Ecto neural progenitor cell (in vitro differentiated cells): ENCODE results near the gene B9D2.

Experiments used
- DNase-seq: peaks from one replicate; pipeline ENCODE4 v3.0.0-alpha.2; 2018; ENCODE audit warnings: low spot score

B9D2 gene

DNA sequence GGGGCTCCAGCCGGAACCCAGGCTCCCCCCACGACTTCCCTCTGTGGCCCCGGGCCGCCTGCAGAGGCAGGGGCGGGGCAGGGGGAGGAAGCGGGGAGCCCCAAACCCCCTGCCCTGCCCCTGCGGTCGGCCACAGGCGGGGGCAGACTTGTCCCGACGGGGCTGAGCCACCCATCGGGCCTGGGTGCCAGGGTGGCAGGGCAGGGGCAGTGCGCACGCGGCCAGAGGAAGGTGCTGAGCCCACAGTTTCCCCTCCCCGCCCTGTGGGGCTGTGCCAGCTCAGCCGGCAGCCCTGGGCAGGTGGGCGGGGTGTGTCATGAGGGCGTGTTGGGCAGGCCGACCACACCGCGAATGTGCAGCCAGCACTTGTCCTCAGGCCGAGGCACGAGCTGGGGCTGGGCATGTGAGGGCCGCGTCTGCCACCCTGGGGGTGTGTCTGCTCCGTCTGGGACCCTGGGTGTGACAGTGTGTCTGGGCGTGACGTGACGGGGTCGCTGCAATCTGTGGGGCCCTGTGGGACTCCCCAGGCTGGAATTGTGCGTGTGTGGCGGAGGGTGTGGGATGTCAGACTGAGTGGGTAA, 36.3 kb downstream of the B9D2 start:
- no peak for DNase-seq

DNA sequence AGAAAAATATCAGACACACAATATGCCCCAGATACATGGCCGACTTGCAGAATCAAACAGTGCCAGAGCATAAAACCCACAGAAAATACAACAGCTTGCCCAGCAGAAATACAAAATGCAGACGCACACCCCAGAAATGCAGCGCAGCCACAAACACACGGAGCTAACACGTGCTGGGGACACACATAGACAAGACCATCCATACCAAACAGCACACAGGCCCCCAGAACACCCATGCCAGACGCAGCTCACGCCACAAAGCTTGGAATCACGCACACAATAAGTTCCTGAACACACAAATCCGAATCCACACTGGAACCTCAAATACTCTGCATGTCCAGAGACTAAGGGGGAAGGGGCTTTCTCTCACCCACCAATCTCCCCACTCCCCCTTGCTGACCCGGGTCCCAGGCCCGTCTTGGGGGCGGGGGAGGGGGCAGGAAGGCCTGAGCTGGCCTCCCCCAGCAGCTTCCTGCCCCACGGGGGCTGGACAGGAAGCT, 36.8 kb downstream of the B9D2 start:
- DNase-seq: no peak

DNA sequence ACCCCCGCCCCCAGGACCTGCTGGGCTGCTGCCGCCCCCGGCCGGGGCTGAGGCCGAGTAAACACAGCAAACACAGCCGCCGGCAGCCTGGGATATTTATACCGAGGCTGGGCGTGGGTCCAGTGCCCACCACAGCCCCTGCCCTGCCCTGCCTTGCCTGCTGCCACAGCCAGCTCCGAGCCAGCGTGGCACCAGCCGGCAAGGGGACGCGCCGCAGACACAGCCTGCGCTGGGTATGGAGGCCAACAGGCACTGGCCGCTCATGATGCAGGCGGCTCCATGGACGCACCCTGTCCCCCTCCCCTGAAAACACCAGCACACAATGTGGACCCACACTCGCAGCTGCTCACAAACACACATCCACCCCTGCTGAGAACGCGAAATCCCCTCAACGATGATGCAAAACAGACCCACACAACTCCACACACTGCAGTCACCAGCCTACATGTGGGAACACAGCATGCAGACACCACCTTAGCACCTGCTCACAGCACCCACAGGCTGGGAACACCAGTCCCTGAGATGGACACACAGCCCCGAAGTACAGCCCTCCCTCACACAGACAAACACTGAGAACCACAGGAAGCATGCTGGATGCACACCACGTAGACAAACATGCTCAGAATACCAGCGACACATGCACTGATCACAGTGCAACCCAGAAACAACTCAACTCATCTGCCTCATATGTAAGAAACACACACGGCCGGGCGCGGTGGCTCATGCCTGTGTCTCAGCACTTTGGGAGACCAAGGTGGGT, 37.8 kb downstream of the B9D2 start:
- no peak for DNase-seq

DNA sequence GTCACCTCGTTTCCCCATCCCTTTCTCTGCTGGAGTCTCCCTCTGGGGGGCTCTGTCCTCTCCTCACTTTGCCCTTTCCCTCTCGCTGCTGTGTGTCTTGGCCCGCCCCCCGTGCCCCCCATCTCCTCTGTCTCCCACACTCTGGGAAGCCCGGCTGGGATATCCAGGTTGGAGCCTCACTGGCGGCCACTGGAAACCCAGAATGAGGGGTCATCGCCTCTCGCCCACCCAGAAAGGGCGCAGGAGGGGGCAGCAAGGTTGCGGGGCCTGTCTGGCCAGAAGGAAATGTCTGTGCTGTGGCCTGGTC, 38.4 kb downstream of the B9D2 start:
- no peak for DNase-seq

DNA sequence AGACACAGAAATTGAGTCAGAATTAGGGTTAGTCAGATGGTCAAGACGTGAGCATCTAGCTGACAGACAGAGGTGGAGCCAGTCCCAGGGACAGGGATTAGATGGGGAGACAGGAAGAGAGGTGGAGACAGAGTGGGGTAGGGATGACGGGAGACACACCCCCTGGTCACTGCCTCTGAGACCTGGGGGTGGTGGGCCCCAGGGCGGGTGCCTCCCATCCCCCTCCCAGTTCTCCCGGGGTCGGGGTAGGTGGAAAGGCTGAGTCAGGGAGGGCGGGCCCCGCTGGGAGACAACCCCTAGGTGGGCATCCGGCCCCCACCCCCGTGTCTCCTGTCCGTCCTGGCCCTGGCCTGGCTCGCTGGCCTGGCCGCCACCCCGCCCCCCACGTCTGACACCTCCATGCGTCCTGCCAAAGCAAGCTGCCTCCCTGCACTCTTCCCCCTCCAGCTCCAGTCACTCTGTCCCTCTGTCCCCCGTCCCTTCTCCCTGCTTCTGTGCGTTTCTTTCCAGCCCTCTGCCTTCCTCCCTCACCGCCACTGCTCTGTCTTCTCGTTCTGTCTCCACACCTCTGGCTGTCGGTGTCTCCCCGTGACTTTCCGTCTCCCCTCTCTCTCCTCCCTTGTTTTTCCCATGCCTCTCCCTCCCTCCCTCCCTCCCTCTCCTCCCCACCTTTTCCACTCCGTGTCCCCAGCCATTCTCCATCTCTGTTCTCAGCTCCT, 38.9 kb downstream of the B9D2 start:
- no peak for DNase-seq

DNA sequence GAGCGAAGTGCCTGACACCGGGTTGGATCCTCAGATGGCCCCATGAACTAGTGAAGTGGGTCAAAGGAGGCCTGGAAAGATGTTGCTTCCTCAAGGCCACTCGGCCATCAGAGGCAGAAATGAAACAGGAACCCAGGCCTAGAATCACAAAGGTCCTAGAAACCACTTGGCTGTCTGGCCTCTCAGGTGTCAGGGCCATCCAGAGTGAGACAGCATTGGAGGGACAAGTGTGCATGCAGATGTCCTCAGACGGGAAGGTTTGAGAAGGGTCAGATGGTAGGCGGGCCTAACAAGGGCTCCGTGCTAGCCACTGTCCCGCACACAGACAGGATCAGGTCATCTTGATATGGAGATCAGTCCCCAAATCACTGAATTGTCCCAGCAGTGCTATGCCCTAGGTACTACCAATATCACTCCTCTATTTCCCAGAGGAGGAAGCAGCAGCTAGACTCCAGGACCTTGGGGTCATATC, 39.7 kb downstream of the B9D2 start:
- no peak for DNase-seq

DNA sequence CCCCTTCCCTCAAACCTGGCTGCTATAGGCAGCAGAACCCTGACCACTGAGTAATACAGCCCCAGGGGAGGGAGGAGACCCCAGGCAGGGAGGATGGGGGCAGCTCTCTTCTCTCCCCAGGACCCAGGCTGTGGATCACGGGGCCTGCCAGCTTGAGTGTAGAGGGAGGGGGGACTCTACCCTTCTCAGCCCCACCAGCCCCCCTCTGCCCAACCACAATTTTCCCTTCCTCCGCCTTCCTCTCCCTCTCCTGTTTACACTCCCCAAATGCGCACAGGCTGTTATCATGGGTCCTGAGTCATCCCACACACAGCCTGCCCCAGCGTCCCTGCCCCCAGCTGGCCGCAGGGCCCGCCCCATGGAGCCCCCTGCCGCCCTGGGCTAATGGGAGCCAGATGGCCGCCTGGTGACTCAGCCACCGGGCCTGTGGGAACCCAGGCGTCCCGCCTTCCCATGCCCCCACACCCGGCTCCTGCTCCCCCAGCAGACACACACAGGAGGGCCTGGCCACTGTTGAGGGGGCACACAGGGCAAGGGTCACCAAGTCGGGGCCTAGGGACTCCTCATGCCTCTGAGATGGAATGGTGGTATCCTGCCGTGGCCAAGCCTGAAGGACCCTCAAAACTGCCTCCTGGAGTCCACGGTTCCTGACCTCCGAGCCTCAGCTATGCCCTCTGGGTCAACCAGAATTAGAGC, 40.4 kb downstream of the B9D2 start:
- DNase-seq: no peak

DNA sequence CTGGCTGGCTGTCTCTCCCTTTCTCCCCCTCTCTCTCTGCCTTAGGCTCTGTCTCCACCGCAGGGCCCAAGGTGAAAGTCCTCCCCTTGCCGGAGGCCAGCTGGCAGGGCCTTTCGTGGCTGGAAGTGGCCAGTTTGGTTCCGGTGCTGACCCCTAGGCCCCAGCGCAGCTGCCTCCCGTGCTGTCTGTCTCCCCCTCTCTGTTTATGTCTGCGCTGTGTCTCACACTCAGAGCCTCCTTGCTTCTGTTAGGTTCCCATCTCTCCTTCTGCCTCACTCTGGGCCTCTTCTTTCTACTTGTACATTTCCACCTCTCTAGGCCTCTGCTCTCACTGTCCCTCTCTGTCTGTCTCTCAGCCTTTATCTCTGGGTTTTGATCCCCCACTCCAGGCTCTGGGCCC, 40.9 kb downstream of the B9D2 start:
- no peak for DNase-seq

DNA sequence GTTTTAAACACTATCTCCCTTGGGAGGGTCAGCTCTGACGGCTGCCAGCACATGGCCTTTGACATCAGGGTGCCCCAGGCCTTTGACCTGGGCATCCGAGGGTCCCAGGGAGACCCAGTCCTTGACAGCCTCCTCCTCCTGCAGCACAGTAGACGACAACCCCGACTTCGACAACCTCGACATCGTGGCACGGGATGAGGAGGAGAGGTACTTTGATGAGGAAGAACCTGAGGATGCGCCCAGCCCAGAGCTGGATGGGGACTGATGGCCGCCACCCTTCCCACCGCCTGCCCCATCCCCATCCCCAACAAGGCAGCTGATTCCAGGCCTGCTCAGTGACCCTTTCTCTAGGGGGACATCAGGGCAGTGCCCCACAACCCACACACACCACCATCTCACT, 41.5 kb downstream of the B9D2 start:
- no peak for DNase-seq

DNA sequence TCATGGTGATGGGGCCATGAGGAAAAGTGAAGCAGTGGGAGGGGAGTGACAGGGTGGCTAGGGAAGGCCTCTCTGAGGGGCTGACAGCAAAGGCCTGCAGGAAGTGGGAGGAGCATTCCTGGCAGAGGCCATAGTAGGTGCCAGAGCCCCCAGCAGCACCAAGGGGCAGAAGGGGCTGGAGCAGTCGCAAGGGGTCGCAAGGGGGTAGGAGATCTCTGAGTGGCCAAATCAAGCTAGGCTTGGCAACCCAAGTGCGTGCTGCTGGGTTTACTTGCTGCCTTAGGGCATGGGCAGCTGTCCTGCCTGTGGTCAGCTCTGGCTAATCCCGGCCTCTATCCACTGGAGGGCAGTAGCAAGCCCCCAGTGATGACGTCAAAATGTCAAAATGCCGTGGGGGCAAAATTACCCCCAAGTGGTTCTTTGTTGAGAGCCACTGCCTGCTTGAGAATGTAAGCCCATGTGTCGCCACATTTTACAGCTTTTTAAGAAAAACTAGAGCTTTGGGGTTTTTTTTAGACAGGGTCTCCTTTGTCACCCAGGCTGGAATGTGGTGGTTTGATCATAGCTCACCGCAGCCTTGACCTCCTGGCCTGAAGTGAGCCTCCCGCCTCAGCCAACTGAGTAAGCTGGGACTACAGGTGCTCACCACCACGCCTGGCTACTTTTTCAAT, 42.2 kb downstream of the B9D2 start:
- peak; percentile 73 for DNase-seq

DNA sequence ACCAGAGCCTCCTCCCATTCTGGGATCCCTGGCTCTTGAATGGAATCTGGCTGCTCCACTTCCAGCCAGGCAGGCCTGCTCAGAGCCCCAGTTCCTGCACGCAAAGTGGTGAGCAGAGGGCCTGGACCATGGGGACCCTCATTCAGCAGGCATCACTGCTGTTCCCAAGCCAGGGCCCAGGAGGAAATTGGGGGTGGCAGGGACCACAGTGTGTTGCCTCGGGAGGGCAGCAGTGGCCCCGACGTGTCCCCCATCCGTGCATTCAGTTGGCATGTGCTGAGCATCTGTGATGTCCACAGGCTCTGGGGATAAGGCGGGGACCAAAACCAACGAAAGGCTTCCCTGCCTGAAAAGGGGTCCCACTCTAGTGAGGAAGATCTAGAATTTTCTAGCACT, 42.7 kb downstream of the B9D2 start:
- no peak for DNase-seq

DNA sequence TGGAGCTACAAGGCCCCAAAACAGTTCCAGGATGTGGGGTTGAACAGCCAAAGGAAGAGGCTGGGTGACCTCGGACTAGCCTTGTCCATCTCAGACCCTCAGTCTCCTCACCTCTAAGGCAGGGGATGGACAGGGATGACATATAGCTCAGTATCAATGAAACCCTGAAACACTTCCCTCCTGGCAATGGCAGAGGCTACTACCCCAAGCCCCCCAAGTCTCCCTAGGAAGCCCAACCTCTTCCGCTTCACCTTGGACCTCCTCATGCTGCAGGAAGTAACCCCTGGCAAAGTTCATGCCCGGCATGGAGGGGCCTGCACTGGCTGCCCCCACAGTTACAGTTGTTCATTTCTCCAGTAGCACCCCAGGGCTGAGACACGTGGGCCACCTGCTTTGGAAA, 43.4 kb downstream of the B9D2 start:
- DNase-seq: no peak

DNA sequence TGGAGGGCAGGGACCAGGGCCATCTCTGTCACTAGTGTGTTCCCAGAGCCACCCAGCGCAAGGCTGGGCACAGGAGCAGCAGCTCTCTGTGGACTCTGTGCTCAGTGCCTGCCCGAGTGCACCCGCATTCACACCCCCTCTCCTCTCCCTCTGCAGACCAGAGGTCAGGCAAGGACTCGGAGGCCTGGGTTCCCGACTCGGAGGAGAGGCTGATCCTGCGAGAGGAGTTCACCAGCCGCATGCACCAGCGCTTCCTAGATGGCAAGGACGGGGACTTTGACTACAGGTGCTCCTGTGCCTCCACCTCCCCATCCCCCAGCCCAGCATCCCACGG, 43.8 kb downstream of the B9D2 start:
- DNase-seq: no peak

DNA sequence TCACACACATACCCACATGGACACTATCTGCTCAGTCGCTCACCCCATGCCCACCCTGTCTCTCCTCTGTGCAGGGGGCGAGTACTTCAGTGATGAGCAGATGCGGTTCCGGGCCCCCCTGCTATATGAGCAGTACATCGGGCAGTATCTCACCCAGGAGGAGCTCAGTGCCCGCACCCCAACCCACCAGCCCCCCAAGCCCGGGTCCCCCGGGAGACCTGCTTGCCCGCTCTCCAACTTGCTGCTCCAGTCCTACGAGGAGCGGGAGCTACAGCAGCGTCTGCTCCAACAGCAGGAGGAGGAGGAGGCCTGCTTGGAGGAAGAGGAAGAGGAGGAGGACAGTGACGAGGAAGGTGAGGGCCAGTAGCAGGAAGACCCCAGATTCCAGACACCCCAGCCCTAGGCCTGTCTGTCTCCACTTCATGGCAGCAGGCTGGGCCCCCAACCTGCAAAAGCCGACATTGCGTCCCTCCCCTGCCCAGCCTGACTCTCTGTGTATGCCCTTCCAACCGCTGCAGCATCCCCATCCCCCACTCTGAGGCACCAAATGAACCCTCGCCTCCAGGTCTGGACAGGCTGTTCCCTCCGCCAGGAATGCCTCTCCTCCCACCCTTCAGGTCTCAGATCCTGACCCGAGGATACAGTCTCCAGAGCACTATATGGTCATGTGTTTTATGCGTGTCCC, 44.3 kb downstream of the B9D2 start:
- DNase-seq: no peak

DNA sequence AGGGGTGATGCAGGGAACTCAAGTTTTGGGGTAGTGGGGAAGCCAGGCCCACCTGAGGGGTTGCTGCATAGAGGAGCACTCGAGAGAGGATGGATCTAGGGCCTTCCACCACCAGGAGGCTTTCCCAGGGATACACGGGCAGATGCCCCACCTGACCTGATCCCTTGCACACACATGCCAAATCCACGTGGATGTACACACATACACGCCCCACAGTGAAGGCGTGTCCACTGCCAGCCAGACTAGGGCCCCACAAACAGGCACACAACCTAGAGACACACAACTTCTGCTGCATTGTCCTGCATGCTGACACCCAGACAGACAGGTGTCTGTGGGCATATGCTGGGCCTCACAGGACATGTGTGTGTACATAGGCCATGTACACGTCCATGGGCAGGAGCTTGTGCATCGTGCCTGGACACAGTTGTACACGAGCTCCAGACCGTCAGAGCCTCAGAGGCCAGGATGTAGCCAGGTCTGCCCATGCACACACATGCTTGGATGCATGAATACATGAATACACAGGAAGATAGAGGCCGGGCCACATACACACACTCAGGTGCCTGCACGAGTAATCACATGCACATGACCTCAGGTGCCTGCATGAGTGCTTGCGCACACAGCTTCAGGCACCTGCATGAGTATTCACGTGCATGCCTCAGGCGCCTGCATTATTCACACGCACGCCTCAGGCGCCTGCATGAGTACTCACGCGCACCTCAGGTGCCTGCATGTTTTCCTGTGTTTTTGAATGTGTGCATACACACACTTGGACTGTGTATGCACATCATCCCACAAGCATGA, 45.1 kb downstream of the B9D2 start:
- no peak for DNase-seq

DNA sequence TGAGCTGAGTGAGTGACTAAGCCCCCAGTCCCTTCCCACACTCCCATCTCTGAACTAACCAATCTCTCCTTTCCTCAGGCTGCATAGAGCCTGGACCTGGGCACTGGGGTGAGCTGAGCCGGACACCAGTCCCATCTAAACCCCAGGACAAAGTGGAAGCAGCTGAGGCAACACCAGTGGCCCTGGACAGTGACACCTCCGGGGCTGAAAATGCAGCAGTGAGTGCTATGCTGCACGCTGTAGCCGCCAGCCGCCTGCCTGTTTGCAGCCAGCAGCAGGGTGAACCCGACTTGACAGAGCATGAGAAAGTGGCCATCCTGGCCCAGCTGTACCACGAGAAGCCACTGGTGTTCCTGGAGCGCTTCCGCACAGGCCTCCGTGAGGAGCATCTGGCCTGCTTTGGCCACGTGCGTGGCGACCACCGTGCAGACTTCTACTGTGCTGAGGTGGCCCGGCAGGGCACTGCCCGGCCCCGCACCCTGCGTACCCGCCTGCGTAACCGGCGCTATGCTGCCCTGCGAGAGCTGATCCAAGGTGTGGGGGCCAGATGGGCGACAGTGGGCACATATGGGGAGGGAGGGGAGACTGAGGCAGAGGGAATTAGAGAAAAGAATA, 47.5 kb downstream of the B9D2 start:
- DNase-seq: no peak

DNA sequence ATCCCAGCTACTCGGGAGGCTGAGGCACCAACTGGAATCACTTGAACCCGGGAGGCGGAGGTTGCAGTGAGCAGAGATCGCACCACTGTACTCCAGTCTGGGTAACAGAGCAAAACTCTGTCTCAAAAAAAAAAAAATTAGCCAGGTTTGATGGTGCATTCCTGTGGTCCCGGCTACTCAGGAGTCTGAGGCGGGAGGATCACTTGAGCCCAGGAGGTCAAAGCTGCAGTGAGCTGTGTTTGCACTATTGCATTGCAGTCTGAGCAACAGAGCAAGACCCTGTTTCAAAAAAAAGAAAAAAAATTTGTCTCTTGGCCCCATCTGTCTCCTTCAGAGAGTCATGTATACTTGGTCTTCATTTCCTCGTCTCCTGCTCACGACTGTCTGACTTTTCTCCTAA, 52.3 kb downstream of the B9D2 start:
- no peak for DNase-seq

DNA sequence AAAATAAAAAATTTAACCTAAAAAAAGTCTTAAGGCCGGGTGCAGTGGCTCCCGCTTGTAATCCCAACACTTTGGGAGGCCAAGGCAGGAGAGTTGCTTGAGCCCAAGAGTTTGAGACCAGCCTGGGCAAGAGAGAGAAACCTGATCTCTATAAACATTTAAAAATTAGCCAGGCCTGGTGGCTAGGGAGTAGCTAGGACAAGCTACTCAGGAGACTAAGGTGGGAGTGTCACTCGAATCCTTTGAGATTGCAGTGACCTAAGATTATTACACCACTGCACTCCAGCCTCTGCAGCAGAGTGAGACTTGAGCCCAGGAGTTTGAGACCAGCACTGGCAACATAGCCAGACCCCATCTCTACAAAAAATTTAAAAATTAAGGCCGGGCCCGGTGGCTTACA, 52.9 kb downstream of the B9D2 start:
- no peak for DNase-seq

DNA sequence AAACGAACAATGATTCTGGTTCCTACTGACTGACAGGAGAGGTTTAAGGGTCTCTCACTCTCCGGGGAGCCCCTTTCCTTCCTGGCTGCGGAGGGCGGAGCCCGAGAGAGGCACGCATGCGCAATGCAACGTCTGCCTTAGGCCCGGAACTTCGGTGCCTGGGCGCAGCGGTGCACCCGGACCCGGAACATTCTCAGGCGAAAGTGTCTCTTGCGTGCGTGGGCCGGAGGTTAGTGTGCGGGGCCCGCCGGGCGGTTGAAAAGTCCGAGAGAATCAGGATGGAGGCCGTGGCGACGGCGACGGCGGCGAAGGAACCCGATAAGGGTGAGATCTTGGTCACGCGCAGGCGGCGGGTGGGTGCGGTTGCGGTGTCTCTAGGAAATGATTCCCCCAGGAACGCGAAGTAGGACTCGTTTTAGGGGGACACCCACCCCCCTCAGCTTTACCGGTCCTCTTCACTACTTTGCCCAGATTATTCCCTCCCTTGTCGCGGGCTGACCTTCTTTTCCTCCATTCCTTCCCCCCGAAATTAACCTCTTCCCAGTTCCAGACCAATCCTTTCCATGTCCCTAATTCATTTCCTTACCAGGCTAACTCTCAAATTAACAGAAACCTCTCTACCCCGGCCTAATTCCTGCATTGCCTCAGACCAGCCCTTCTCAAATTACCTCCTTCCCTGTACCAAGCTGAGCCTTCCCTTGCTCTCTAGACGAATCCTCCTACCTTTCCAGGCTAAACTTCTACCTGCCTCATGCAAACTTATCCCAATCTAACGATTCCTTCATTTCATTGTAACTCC, 53.7 kb downstream of the B9D2 start, which contains the start of gene CCDC97:
Gene CCDC97 (plus strand): TSS at position 140 of the 799 bp plus-strand sequence. CDS start 139 bp downstream, at position 279.
- peak; percentile 95 for DNase-seq
